Neural cell (in vitro differentiated cells): ENCODE measurements around the gene CLUH.

ENCODE experiments used
- EP300 ChIP-seq: fragments of 450-650 bp; conservative IDR thresholded peaks from 2 replicates; pipeline ENCODE4 v1.6.1; 2014; ENCODE audit warnings: antibody characterized with exemption, mild to moderate bottlenecking, moderate library complexity; ENCODE audit not compliant: poor library complexity, severe bottlenecking
- EZH2 ChIP-seq: fragments of 200-600, 300-800 bp; shearing (Covaris generic), sonication (generic); IDR thresholded peaks from 2 replicates; pipeline ENCODE4 v1.6.1; 2014; ENCODE audit warnings: antibody characterized with exemption, low read length, borderline replicate concordance, mild to moderate bottlenecking; ENCODE audit not compliant: insufficient read depth, poor library complexity, severe bottlenecking
- POLR2AphosphoS5 ChIP-seq: IDR thresholded peaks from 2 replicates; pipeline ENCODE4 v1.6.1; 2012
- RAD21 ChIP-seq: fragments of 450-650 bp; conservative IDR thresholded peaks from 2 replicates; pipeline ENCODE4 v1.6.1; 2014; ENCODE audit warnings: antibody characterized with exemption, mild to moderate bottlenecking, moderate library complexity
- TAF1 ChIP-seq: IDR thresholded peaks from 2 replicates; pipeline ENCODE4 v1.6.1; 2012; ENCODE audit warnings: low read depth
- TF ChIP-seq, protein P1 (sequence below): fragments of 450-650 bp; IDR thresholded peaks from 2 replicates; pipeline ENCODE4 v1.5.1; 2014; ENCODE audit warnings: antibody characterized with exemption, mild to moderate bottlenecking, moderate library complexity; ENCODE audit not compliant: poor library complexity, severe bottlenecking
- TF ChIP-seq, protein P2 (sequence below): IDR thresholded peaks from 2 replicates; pipeline ENCODE4 v1.6.1; 2012; ENCODE audit warnings: borderline replicate concordance

DNA sequence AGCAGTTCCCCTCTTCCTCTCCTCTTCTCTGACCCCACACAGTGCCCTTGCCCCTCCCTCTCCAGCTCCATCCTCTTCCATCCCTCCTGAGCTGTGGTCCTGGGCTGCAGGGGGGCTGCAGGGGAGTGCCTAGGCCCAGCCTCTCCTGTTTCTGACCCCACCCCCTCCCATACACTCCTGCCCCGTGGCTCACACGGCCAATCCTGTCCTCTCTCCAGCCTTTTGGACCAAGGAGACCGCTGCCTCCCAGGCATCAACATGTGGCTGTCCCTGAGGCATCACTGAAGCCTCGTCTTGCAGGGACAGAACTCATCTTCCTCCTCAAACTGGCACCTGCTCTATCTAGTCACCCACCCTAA is 6.7 kb downstream of the CLUH start:
- TF ChIP-seq, protein P1, sequence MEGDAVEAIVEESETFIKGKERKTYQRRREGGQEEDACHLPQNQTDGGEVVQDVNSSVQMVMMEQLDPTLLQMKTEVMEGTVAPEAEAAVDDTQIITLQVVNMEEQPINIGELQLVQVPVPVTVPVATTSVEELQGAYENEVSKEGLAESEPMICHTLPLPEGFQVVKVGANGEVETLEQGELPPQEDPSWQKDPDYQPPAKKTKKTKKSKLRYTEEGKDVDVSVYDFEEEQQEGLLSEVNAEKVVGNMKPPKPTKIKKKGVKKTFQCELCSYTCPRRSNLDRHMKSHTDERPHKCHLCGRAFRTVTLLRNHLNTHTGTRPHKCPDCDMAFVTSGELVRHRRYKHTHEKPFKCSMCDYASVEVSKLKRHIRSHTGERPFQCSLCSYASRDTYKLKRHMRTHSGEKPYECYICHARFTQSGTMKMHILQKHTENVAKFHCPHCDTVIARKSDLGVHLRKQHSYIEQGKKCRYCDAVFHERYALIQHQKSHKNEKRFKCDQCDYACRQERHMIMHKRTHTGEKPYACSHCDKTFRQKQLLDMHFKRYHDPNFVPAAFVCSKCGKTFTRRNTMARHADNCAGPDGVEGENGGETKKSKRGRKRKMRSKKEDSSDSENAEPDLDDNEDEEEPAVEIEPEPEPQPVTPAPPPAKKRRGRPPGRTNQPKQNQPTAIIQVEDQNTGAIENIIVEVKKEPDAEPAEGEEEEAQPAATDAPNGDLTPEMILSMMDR = no peak
- TF ChIP-seq RAD21 (no peak), EP300 (no peak), EZH2 (no peak), TAF1 (no peak), POLR2AphosphoS5 (no peak)
- TF ChIP-seq, protein P2, sequence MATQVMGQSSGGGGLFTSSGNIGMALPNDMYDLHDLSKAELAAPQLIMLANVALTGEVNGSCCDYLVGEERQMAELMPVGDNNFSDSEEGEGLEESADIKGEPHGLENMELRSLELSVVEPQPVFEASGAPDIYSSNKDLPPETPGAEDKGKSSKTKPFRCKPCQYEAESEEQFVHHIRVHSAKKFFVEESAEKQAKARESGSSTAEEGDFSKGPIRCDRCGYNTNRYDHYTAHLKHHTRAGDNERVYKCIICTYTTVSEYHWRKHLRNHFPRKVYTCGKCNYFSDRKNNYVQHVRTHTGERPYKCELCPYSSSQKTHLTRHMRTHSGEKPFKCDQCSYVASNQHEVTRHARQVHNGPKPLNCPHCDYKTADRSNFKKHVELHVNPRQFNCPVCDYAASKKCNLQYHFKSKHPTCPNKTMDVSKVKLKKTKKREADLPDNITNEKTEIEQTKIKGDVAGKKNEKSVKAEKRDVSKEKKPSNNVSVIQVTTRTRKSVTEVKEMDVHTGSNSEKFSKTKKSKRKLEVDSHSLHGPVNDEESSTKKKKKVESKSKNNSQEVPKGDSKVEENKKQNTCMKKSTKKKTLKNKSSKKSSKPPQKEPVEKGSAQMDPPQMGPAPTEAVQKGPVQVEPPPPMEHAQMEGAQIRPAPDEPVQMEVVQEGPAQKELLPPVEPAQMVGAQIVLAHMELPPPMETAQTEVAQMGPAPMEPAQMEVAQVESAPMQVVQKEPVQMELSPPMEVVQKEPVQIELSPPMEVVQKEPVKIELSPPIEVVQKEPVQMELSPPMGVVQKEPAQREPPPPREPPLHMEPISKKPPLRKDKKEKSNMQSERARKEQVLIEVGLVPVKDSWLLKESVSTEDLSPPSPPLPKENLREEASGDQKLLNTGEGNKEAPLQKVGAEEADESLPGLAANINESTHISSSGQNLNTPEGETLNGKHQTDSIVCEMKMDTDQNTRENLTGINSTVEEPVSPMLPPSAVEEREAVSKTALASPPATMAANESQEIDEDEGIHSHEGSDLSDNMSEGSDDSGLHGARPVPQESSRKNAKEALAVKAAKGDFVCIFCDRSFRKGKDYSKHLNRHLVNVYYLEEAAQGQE = no peak
